Measurements from ENCODE around the gene MRPS10. TPM values are rescaled to one million over a fixed set of nuclear protein-coding genes. Genes with fewer than 3 reads are reported as not detected.

MRPS10 gene
- total RNA-seq, 2 experiments from 2014 or later = 17.1 to 18.4 TPM

GRCh38 chr6:42166444-42167141, 51.1 kb downstream of the MRPS10 start:
- Mint-ChIP-seq H3K36me3 (ENCODE audit: low read depth) (no peaks in the 10 kb centered on the region), H3K27ac (no peak overlapping the region), H3K4me1 (ENCODE audit: low read depth) (peaks cover 6% of the 10 kb centered on the region), H3K27me3 (peaks cover 6% of the 10 kb centered on the region), H3K4me3 (no peak overlapping the region), H3K9me3 (no peaks in the 10 kb centered on the region)
- intact Hi-C loops (cut with DNase I, micrococcal nuclease) = loop anchor here (1.0 to 2.0 kb wide), 8 partner anchors 91 to 564 kb away; partner anchors contain the start of gene PRICKLE4 (in 2 of the 2)
- Histone ChIP-seq H3K4me1 (ENCODE audit: insufficient read depth, low read length) (peaks cover 6% of the 10 kb centered on the region), H3K27me3 (ENCODE audit: control insufficient read depth in 1 of 2, insufficient read depth in 2 of 2, low read length in 2 of 2) (peaks cover 0 to 2% of the 10 kb centered on the region in 2 experiments), H3K4me3 (ENCODE audit: low read length) (no peak overlapping the region), H3K27ac (ENCODE audit: low read depth in 1 of 2, low read length in 2 of 2) (no peak overlapping the region), H3K36me3 (ENCODE audit: insufficient read depth, low read length) (no peaks in the 10 kb centered on the region), H3K9me3 (ENCODE audit: control insufficient read depth in 1 of 2, insufficient read depth in 1 of 2, low read length in 2 of 2) (no peaks in the 10 kb centered on the region)
- CTCF ChIA-PET = no interaction called here
- DNase-seq (peak; percentile 61 to 85 (median 72)), ATAC-seq (ENCODE audit: poor library complexity) (peak; percentile 98)
- POLR2A ChIA-PET = no interaction called here
- TF ChIP-seq CTCF (IDR thresholded peaks at IDR 0.05) = peak; percentile 83

- DNase-seq = no peak
- no peaks in the 10 kb centered on the region for H3K9me3 Mint-ChIP-seq
- intact Hi-C loops (cut with DNase I, micrococcal nuclease) = no loop called here
- H3K4me3 Mint-ChIP-seq = no peak overlapping the region
- no peak for ATAC-seq (ENCODE audit: poor library complexity)
- no peak overlapping the region for H3K4me3 ChIP-seq (ENCODE audit: low read length)
- peaks cover 0 to 2% of the 10 kb centered on the region in 2 experiments for H3K27me3 ChIP-seq (ENCODE audit: control insufficient read depth in 1 of 2, insufficient read depth in 2 of 2, low read length in 2 of 2)
- H3K27me3 Mint-ChIP-seq = peaks cover 6% of the 10 kb centered on the region
- POLR2A ChIA-PET = no interaction called here
- peaks cover 6% of the 10 kb centered on the region for H3K4me1 Mint-ChIP-seq (ENCODE audit: low read depth)
- CTCF ChIA-PET = no interaction called here
- H3K36me3 Mint-ChIP-seq (ENCODE audit: low read depth) = no peaks in the 10 kb centered on the region
- no peaks in the 10 kb centered on the region for H3K36me3 ChIP-seq (ENCODE audit: insufficient read depth, low read length)
- TF ChIP-seq CTCF (IDR thresholded peaks at IDR 0.05) = no peak
- H3K4me1 ChIP-seq (ENCODE audit: insufficient read depth, low read length) = peaks cover 6% of the 10 kb centered on the region
- H3K27ac Mint-ChIP-seq = no peak overlapping the region
- no peaks in the 10 kb centered on the region for H3K9me3 ChIP-seq (ENCODE audit: control insufficient read depth in 1 of 2, insufficient read depth in 1 of 2, low read length in 2 of 2)
- no peak overlapping the region for H3K27ac ChIP-seq (ENCODE audit: low read depth in 1 of 2, low read length in 2 of 2)
Observed at GRCh38 chr6:42165016-42165415, 52.6 kb downstream of the MRPS10 start.

- ChIA-PET CTCF (interaction anchor here (1.0 kb wide), 1 partner anchor 384 kb away, joined by 3 read pairs; no protein-coding TSS in a partner anchor), POLR2A (no interaction called here)
- no peak for ATAC-seq (ENCODE audit: poor library complexity)
- Histone ChIP-seq H3K4me3 (ENCODE audit: low read length) (no peak overlapping the region), H3K27me3 (ENCODE audit: control insufficient read depth in 1 of 2, insufficient read depth in 2 of 2, low read length in 2 of 2) (peaks cover 0 to 2% of the 10 kb centered on the region in 2 experiments), H3K27ac (ENCODE audit: low read depth in 1 of 2, low read length in 2 of 2) (no peak overlapping the region), H3K36me3 (ENCODE audit: insufficient read depth, low read length) (no peaks in the 10 kb centered on the region), H3K9me3 (ENCODE audit: control insufficient read depth in 1 of 2, insufficient read depth in 1 of 2, low read length in 2 of 2) (no peaks in the 10 kb centered on the region), H3K4me1 (ENCODE audit: insufficient read depth, low read length) (peaks cover 6% of the 10 kb centered on the region)
- no peak for TF ChIP-seq CTCF (IDR thresholded peaks at IDR 0.05)
- H3K4me1 Mint-ChIP-seq (ENCODE audit: low read depth) = peaks cover 6% of the 10 kb centered on the region
- H3K4me3 Mint-ChIP-seq = no peak overlapping the region
- H3K9me3 Mint-ChIP-seq = no peaks in the 10 kb centered on the region
- H3K27me3 Mint-ChIP-seq = peaks cover 6% of the 10 kb centered on the region
- H3K36me3 Mint-ChIP-seq (ENCODE audit: low read depth) = no peaks in the 10 kb centered on the region
- H3K27ac Mint-ChIP-seq = no peak overlapping the region
- no peak for DNase-seq
- intact Hi-C loops (cut with DNase I, micrococcal nuclease) = no loop called here
Observed at GRCh38 chr6:42163981-42164380, 53.7 kb downstream of the MRPS10 start.
